ENCODE data around the gene AIFM3. TPM values are rescaled to one million over a fixed set of nuclear protein-coding genes. Genes with fewer than 3 reads are reported as not detected.
"Not testable (repeated sequence)": the region's sequence is repeated elsewhere in the genome, so short reads cannot be mapped to it uniquely, and the experiment has no call there.

The AIFM3 gene
- total RNA-seq, 2 donors from 2014 or later, result 3.4 to 5.8 TPM

- no peaks in the 10 kb centered on the region for H3K27me3 ChIP-seq (replicated peaks; ENCODE audit: insufficient read depth)
- no peak overlapping the region for H3K4me3 ChIP-seq
- H3K9me3 ChIP-seq, result no peaks in the 10 kb centered on the region
- DNase-seq (ENCODE audit: low spot score), result no peak
- no peaks in the 10 kb centered on the region for H3K36me3 ChIP-seq
- H3K27ac ChIP-seq, result no peak overlapping the region
- TF ChIP-seq CTCF (IDR thresholded peaks at IDR 0.05), result no peak
- ATAC-seq (ENCODE audit: insufficient number of reproducible peaks, low FRiP score, low read depth), result no peak
- H3K4me1 ChIP-seq (ENCODE audit: control insufficient read depth in 1 of 2, low read depth in 2 of 2), result peaks cover 7 to 23% of the 10 kb centered on the region in 2 donors
Observed at GRCh38 chr22:20926243-20926642, 40.8 kb upstream of the AIFM3 start.

- Histone ChIP-seq H3K27ac (no peak overlapping the region), H3K36me3 (no peaks in the 10 kb centered on the region), H3K4me3 (no peak overlapping the region), H3K9me3 (no peaks in the 10 kb centered on the region), H3K4me1 (ENCODE audit: control insufficient read depth in 1 of 2, low read depth in 2 of 2) (peaks cover 9 to 20% of the 10 kb centered on the region in 2 donors), H3K27me3 (replicated peaks; ENCODE audit: insufficient read depth) (no peaks in the 10 kb centered on the region)
- DNase-seq (ENCODE audit: low spot score) (no peak), ATAC-seq (ENCODE audit: insufficient number of reproducible peaks, low FRiP score, low read depth) (no peak)
- no peak for TF ChIP-seq CTCF (IDR thresholded peaks at IDR 0.05)
Observed at GRCh38 chr22:20927940-20928572, 39.0 kb upstream of the AIFM3 start.

- Histone ChIP-seq H3K4me1 (ENCODE audit: control insufficient read depth in 1 of 2, low read depth in 2 of 2) (peaks cover 9 to 20% of the 10 kb centered on the region in 2 donors), H3K4me3 (no peak overlapping the region), H3K36me3 (no peaks in the 10 kb centered on the region), H3K9me3 (no peaks in the 10 kb centered on the region), H3K27ac (no peak overlapping the region), H3K27me3 (replicated peaks; ENCODE audit: insufficient read depth) (no peaks in the 10 kb centered on the region)
- ATAC-seq (ENCODE audit: insufficient number of reproducible peaks, low FRiP score, low read depth) (no peak), DNase-seq (ENCODE audit: low spot score) (no peak)
- no peak for TF ChIP-seq CTCF (IDR thresholded peaks at IDR 0.05)
Observed at GRCh38 chr22:20928573-20928967, 38.5 kb upstream of the AIFM3 start.

- ATAC-seq (ENCODE audit: insufficient number of reproducible peaks, low FRiP score, low read depth), result no peak
- Histone ChIP-seq H3K9me3 (no peaks in the 10 kb centered on the region), H3K27ac (no peak overlapping the region), H3K27me3 (replicated peaks; ENCODE audit: insufficient read depth) (no peaks in the 10 kb centered on the region), H3K4me1 (ENCODE audit: control insufficient read depth in 1 of 2, low read depth in 2 of 2) (peaks cover 9 to 20% of the 10 kb centered on the region in 2 donors), H3K4me3 (no peak overlapping the region), H3K36me3 (peaks cover 9% of the 10 kb centered on the region)
- no peak for DNase-seq (ENCODE audit: low spot score)
- no peak for TF ChIP-seq CTCF (IDR thresholded peaks at IDR 0.05)
Observed at GRCh38 chr22:20930004-20930403, 37.1 kb upstream of the AIFM3 start.

GRCh38 chr22:20930435-20930834, 36.6 kb upstream of the AIFM3 start:
- ATAC-seq (ENCODE audit: insufficient number of reproducible peaks, low FRiP score, low read depth), result not testable (repeated sequence)
- H3K36me3 ChIP-seq, result peaks cover 12% of the 10 kb centered on the region
- H3K4me1 ChIP-seq (ENCODE audit: control insufficient read depth in 1 of 2, low read depth in 2 of 2), result peaks cover 9 to 21% of the 10 kb centered on the region in 2 donors

More at GRCh38 chr22:20930435-20930834, 36.6 kb upstream of the AIFM3 start:
- DNase-seq (ENCODE audit: low spot score); H3K4me3 ChIP-seq; H3K27ac ChIP-seq; H3K27me3 ChIP-seq (replicated peaks; ENCODE audit: insufficient read depth); H3K9me3 ChIP-seq: not testable (repeated sequence)

All from thoracic aorta (tissue), 2 donors.